Psoas muscle (tissue), 8 donors: ENCODE results near the gene CTNNBIP1. TPM values are rescaled to one million over a fixed set of nuclear protein-coding genes. Genes with fewer than 3 reads are reported as not detected.

Experiments used
- ATAC-seq, 4 donors: fragments of 200-7000 bp; cut with Tn5 transposase; one replicate each; pipeline ENCODE4 v1.9.1; 2020; ENCODE audit warnings: moderate library complexity in 3 of 4, mild to moderate bottlenecking in 2 of 4
- DNase-seq, 2 donors: peaks; one replicate each; pipeline ENCODE4 v3.0.0-alpha.2; 2020
- H3K27ac ChIP-seq: fragments of 200-600 bp; one replicate; pipeline ENCODE4 v1.8.0; 2022
- H3K27me3 ChIP-seq, 3 donors: fragments of 200-600 bp in 1 of 3; one replicate each; pipeline versions ENCODE4 v1.6.1 to v1.8.0; 2013 to 2022; ENCODE audit warnings: low read length in 2 of 3, mild to moderate bottlenecking in 2 of 3, moderate library complexity in 1 of 3; ENCODE audit not compliant: insufficient read depth in 3 of 3
- H3K36me3 ChIP-seq, 2 donors: fragments of 200-600 bp in 1 of 2; one replicate each; pipeline versions ENCODE4 v1.6.1 to v1.8.0; 2013 to 2022; ENCODE audit warnings: low read depth in 1 of 2, mild to moderate bottlenecking in 1 of 2, moderate library complexity in 1 of 2; ENCODE audit not compliant: insufficient read depth in 1 of 2
- H3K4me1 ChIP-seq: fragments of 200-600 bp; one replicate; pipeline ENCODE4 v1.8.0; 2022
- H3K4me3 ChIP-seq: fragments of 200-600 bp; one replicate; pipeline ENCODE4 v1.8.0; 2022; ENCODE audit warnings: mild to moderate bottlenecking
- H3K9me3 ChIP-seq: fragments of 200-600 bp; one replicate; pipeline ENCODE4 v1.8.0; 2022
- CTCF ChIP-seq: fragments of 200-600 bp; IDR thresholded peaks from one replicate; pipeline ENCODE4 v1.8.0; 2022; ENCODE audit warnings: antibody characterized with exemption
- WGBS, 3 donors: extraction: QIAGEN DNeasy Blood & Tissue Kit; methylation state at CpG; one replicate each; pipeline versions ENCODE4 v1.1.6 to v1.1.7; 2013; 5-methylcytosine and 5-hydroxymethylcytosine counted together
- intact Hi-C, 2 donors: fragments of 100-400 bp; cut with DNase I; formaldehyde crosslinking; loops; one replicate each; pipeline versions ENCODE4 v1.11.0 to v1.14.2; 2022
- polyA plus RNA-seq, 3 donors: library from polyadenylated mRNA; stranded (reverse); fragments of 200-250 nt; gene quantifications; one replicate each; pipeline ENCODE4 v1.2.3, GENCODE V29; 2013
- total RNA-seq, 4 donors: library from RNA; stranded (reverse); fragmentation: NEBNext Ultra II Directional in 2 of 4; extraction: Animal tissue kit (Norgen Biotek cat#: 25700) in 2 of 4; gene quantifications; one replicate each; pipeline versions ENCODE4 v1.2.1 to v1.2.4, GENCODE V29; 2021 to 2023
- donor health status: healthy with polysubstance abuse.
- donor health status: DM: no; HTN: no; CAD: no; lungs with moderate emphysema.
- donor health status: Bipolar disorder and iron deficiency.
- donor health status: healthy.
- donor health status: DM: yes; HTN: yes; CAD: no.
- donor health status: DM: no; HTN: no; CAD: no.
- donor health status: DM: no; HTN: no; CAD: no.
- donor health status: DM: yes; HTN: yes; CAD: no.

The CTNNBIP1 gene
- total and polyA plus RNA-seq, 7 donors: 5.9 to 18.5 (median 12.7) TPM

- ATAC-seq: no peak
- H3K27ac ChIP-seq: no peak overlapping the region
- intact Hi-C loops: loop anchor here (2.0 to 10.0 kb wide), 5 partner anchors 37 to 553 kb away; partner anchors contain the start of genes UBE4B (in 2 of the 2), CTNNBIP1 (in 1 of the 2), LZIC (in 1 of the 2) and NMNAT1 (in 1 of the 2)
- no peak for TF ChIP-seq CTCF
- peaks cover 0 to 6% of the 10 kb centered on the region in 2 donors for H3K36me3 ChIP-seq
- peaks cover 28% of the 10 kb centered on the region for H3K4me1 ChIP-seq
- no peak for DNase-seq
- H3K9me3 ChIP-seq: no peaks in the 10 kb centered on the region
- 61 to 71% (median 64%) methylated on average over 6 of the region's 6 CpGs for WGBS, 3 donors
- no peaks in the 10 kb centered on the region for H3K27me3 ChIP-seq
- no peak overlapping the region for H3K4me3 ChIP-seq
These were observed 34.5 kb downstream of the CTNNBIP1 start for GRCh38 chr1:9875636-9876000.

DNA sequence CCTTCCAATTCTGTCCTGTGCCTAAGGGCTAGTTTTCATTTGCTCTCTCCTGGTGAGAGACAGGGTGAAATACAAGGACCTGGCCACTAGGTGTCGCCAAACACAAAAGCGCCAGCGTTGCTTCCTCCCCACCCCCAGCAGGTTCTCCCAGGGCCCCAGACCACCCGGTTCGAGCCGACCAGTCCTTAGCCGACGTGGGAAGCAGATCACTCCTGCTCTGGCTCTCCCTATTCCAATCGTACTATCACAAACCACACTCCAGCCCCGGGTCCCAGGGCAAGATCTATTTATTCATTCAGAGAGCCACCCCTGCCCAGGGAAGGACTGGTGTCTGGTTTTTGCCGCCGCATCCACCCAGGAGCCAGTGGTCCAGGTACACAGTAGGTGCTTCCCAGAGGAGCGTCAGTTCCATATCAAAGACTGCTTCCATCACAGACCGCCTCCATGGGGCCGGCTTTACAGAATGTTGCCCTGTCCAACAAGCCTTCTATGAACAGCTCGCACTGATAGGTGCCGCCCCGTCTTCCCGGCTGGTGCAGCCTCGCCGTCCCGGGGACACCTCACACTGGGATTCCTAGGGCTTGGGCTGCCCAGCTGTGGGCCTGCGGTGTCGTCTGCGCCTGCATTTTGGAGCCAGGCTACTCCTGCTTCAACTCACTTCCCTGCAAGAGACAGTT lies 35.0 kb downstream of the CTNNBIP1 start:
- ATAC-seq: peak; percentile 77 to 90 (median 81)
- Histone ChIP-seq H3K4me3 (peak overlapping the region; percentile 36), H3K9me3 (no peaks in the 10 kb centered on the region), H3K27me3 (no peaks in the 10 kb centered on the region), H3K4me1 (peaks cover 28% of the 10 kb centered on the region), H3K27ac (no peak overlapping the region), H3K36me3 (peaks cover 0 to 11% of the 10 kb centered on the region in 2 donors)
- peak; percentile 94 for TF ChIP-seq CTCF
- WGBS, 3 donors: 23 to 29% (median 23%) methylated on average over 25 of the region's 25 CpGs
- peak; percentile 71 to 81 for DNase-seq
- intact Hi-C loops: loop anchor here (2.0 to 10.0 kb wide), 7 partner anchors 32 to 554 kb away; partner anchors contain the start of genes LZIC (in 2 of the 2), NMNAT1 (in 2 of the 2), UBE4B (in 2 of the 2) and CTNNBIP1 (in 1 of the 2)

- Histone ChIP-seq H3K27me3 (no peaks in the 10 kb centered on the region), H3K27ac (no peak overlapping the region), H3K9me3 (no peaks in the 10 kb centered on the region), H3K36me3 (peaks cover 0 to 18% of the 10 kb centered on the region in 2 donors), H3K4me1 (peaks cover 28% of the 10 kb centered on the region), H3K4me3 (no peak overlapping the region)
- intact Hi-C loops: loop anchor here (2.0 to 10.0 kb wide), 5 partner anchors 33 to 554 kb away; partner anchors contain the start of genes LZIC (in 2 of the 2), NMNAT1 (in 2 of the 2) and UBE4B (in 1 of the 2)
- 63 to 74% (median 65%) methylated on average over 3 of the region's 3 CpGs for WGBS, 3 donors
- ATAC-seq (no peak), DNase-seq (peak in 1 of 2 donors; percentile 34)
- no peak for TF ChIP-seq CTCF
These were observed 35.7 kb downstream of the CTNNBIP1 start for GRCh38 chr1:9874412-9874811.

GRCh38 chr1:9873992-9874391 lies 36.1 kb downstream of the CTNNBIP1 start:
- H3K27ac ChIP-seq: no peak overlapping the region
- H3K4me1 ChIP-seq: peaks cover 28% of the 10 kb centered on the region

More at GRCh38 chr1:9873992-9874391, 36.1 kb downstream of the CTNNBIP1 start:
- ATAC-seq (no peak), DNase-seq (peak in 1 of 2 donors; percentile 15)
- H3K27me3 ChIP-seq: no peaks in the 10 kb centered on the region
- H3K9me3 ChIP-seq: no peaks in the 10 kb centered on the region
- intact Hi-C loops: loop anchor here (2.0 to 10.0 kb wide), 5 partner anchors 33 to 555 kb away; partner anchors contain the start of genes LZIC (in 2 of the 2), NMNAT1 (in 2 of the 2) and UBE4B (in 1 of the 2)
- H3K36me3 ChIP-seq: peaks cover 0 to 22% of the 10 kb centered on the region in 2 donors
- 67 to 85% (median 73%) methylated on average over 5 of the region's 5 CpGs for WGBS, 3 donors
- no peak for TF ChIP-seq CTCF
- no peak overlapping the region for H3K4me3 ChIP-seq
